CD14-positive monocyte (primary cell): ENCODE results near the gene TIAM2. TPM values are rescaled to one million over a fixed set of nuclear protein-coding genes. Genes with fewer than 3 reads are reported as not detected.

Experiments used
- DNase-seq, 3 donors: peaks; one replicate each; pipeline ENCODE4 v3.0.0-alpha.2; 2011 to 2022
- H2AFZ ChIP-seq: 2 replicates; pipeline ENCODE4 v1.6.0; 2012; ENCODE audit warnings: mild to moderate bottlenecking, low read depth, low read length, inconsistent platforms; ENCODE audit not compliant: insufficient read depth, poor library complexity, severe bottlenecking
- H3K27ac ChIP-seq, 2 donors: 1 replicate in 1 of 2; 2 replicates in 1 of 2; pipeline ENCODE4 v1.5.1; 2012 to 2013; ENCODE audit warnings: low read length in 2 of 2, control low read depth in 1 of 2, inconsistent platforms in 1 of 2, low read depth in 1 of 2, mild to moderate bottlenecking in 1 of 2
- H3K27me3 ChIP-seq, 2 donors: one replicate each; pipeline versions ENCODE4 v1.6.0 to v1.6.1; 2011 to 2013; ENCODE audit warnings: low read length in 2 of 2; ENCODE audit not compliant: control insufficient read depth in 2 of 2, insufficient read depth in 2 of 2
- H3K36me3 ChIP-seq, 2 donors: replicated peaks in 1 of 2; 1 replicate in 1 of 2; 2 replicates in 1 of 2; pipeline versions ENCODE4 v1.5.1 to v1.6.1; 2012 to 2013; ENCODE audit warnings: low read length in 2 of 2, control low read depth in 1 of 2, inconsistent platforms in 1 of 2, mild to moderate bottlenecking in 1 of 2; ENCODE audit not compliant: insufficient read depth in 2 of 2, control insufficient read depth in 1 of 2
- H3K4me1 ChIP-seq, 2 donors: 1 replicate in 1 of 2; 2 replicates in 1 of 2; pipeline versions ENCODE4 v1.5.1 to v1.6.1; 2012 to 2013; ENCODE audit warnings: low read length in 2 of 2, control low read depth in 1 of 2, inconsistent platforms in 1 of 2, mild to moderate bottlenecking in 1 of 2, moderate library complexity in 1 of 2; ENCODE audit not compliant: insufficient read depth in 2 of 2, control insufficient read depth in 1 of 2
- H3K4me2 ChIP-seq: replicated peaks from 2 replicates; pipeline ENCODE3; 2012; ENCODE audit warnings: low read length, moderate library complexity, mild to moderate bottlenecking; ENCODE audit not compliant: poor library complexity, severe bottlenecking; ENCODE audit errors: extremely low read depth
- H3K4me3 ChIP-seq, 3 experiments: fragments of 200-600 bp in 1 of 3; sonication (generic) in 1 of 3; replicated peaks in 1 of 3; 1 replicate in 2 of 3; 2 replicates in 1 of 3; pipeline ENCODE4 v1.5.1; 2011 to 2013; ENCODE audit warnings: low read length in 3 of 3, mild to moderate bottlenecking in 3 of 3, control low read depth in 2 of 3, low read depth in 2 of 3, inconsistent platforms in 1 of 3, moderate library complexity in 1 of 3
- H3K79me2 ChIP-seq: 2 replicates; pipeline ENCODE4 v1.6.0; 2012; ENCODE audit warnings: mild to moderate bottlenecking, control low read depth, inconsistent platforms, low read length, moderate library complexity; ENCODE audit not compliant: insufficient read depth
- H3K9ac ChIP-seq: 2 replicates; pipeline ENCODE4 v1.6.0; 2017; ENCODE audit warnings: low read length, mild to moderate bottlenecking; ENCODE audit not compliant: insufficient read depth, poor library complexity, severe bottlenecking
- H3K9me3 ChIP-seq, 2 donors: replicated peaks in 1 of 2; 1 replicate in 1 of 2; 2 replicates in 1 of 2; pipeline versions ENCODE4 v1.5.1 to v1.6.1; 2012 to 2013; ENCODE audit warnings: low read length in 2 of 2, control low read depth in 1 of 2; ENCODE audit not compliant: control insufficient read depth in 1 of 2, insufficient read depth in 1 of 2
- H4K20me1 ChIP-seq: 2 replicates; pipeline ENCODE4 v1.6.0; 2012; ENCODE audit warnings: mild to moderate bottlenecking, low read length, control low read depth, moderate library complexity; ENCODE audit not compliant: insufficient read depth
- H3K27ac Mint-ChIP-seq, 7 donors: one replicate each; pipeline ENCODE4 v1.8.0; 2020; ENCODE audit warnings: mild to moderate bottlenecking in 7 of 7, mixed read lengths in 7 of 7, moderate library complexity in 6 of 7, inconsistent platforms in 2 of 7
- H3K27me3 Mint-ChIP-seq, 3 donors: one replicate each; pipeline ENCODE4 v1.8.0; 2021 to 2022; ENCODE audit warnings: low read depth in 3 of 3, mild to moderate bottlenecking in 3 of 3, mixed read lengths in 3 of 3, moderate library complexity in 3 of 3, inconsistent platforms in 1 of 3
- H3K36me3 Mint-ChIP-seq, 2 donors: one replicate each; pipeline ENCODE4 v1.8.0; 2020; ENCODE audit warnings: mixed read lengths in 2 of 2, inconsistent platforms in 1 of 2, mild to moderate bottlenecking in 1 of 2
- H3K4me1 Mint-ChIP-seq: one replicate; pipeline ENCODE4 v1.8.0; 2020; ENCODE audit warnings: mild to moderate bottlenecking, mixed read lengths
- H3K4me3 Mint-ChIP-seq, 2 donors: one replicate each; pipeline ENCODE4 v1.8.0; 2020; ENCODE audit warnings: mild to moderate bottlenecking in 2 of 2, mixed read lengths in 2 of 2, moderate library complexity in 1 of 2
- H3K9me3 Mint-ChIP-seq, 7 donors: one replicate each; pipeline ENCODE4 v1.8.0; 2020 to 2022; ENCODE audit warnings: mixed read lengths in 7 of 7, mild to moderate bottlenecking in 6 of 7, moderate library complexity in 6 of 7, inconsistent platforms in 2 of 7
- CTCF ChIP-seq: fragments of 200-600 bp; IDR thresholded peaks from one replicate; pipeline ENCODE4 v1.8.0; 2022; ENCODE audit warnings: antibody characterized with exemption, mild to moderate bottlenecking
- WGBS: methylation state at CpG from one replicate; pipeline ENCODE4 v1.1.5; 2013; ENCODE audit warnings: missing lambda C conversion rate; ENCODE audit not compliant: insufficient coverage; 5-methylcytosine and 5-hydroxymethylcytosine counted together
- intact Hi-C, 2 donors: fragments of 100-400 bp; cut with micrococcal nuclease; formaldehyde crosslinking; loops; one replicate each; pipeline versions ENCODE4 v1.15.0 to v1.15.1; 2023
- polyA plus RNA-seq, 3 donors: library from polyadenylated mRNA; depleted of rRNA in 1 of 3; unstranded in 2 of 3; stranded (reverse) in 1 of 3; fragments of 300-500 nt in 2 of 3; fragments of >200 nt in 1 of 3; fragmentation: Illumina TruSeq in 2 of 3; gene quantifications; 1 replicate in 2 of 3; 2 replicates in 1 of 3; pipeline ENCODE4 v1.2.3, GENCODE V29; 2012 to 2021

TIAM2 gene
- polyA plus RNA-seq, 3 donors, result 0.25 to 4.2 (median 0.67) TPM

- Histone ChIP-seq H3K27ac (no peak overlapping the region), H3K9ac (no peak overlapping the region), H3K79me2 (no peaks in the 10 kb centered on the region), H3K36me3 (no peaks in the 10 kb centered on the region), H3K4me2 (no peak overlapping the region), H3K4me3 (no peak overlapping the region), H4K20me1 (no peaks in the 10 kb centered on the region), H2AFZ (no peak overlapping the region), H3K27me3 (no peaks in the 10 kb centered on the region), H3K4me1 (no peaks in the 10 kb centered on the region), H3K9me3 (no peaks in the 10 kb centered on the region)
- H3K27ac Mint-ChIP-seq, result no peak overlapping the region
- 88% methylated on average over 1 of the region's 3 CpGs for WGBS
- no peak for DNase-seq
- H3K4me3 Mint-ChIP-seq, result no peak overlapping the region
- no peaks in the 10 kb centered on the region for H3K4me1 Mint-ChIP-seq
- peaks cover 2 to 4% (median 3%) of the 10 kb centered on the region in 3 donors for H3K27me3 Mint-ChIP-seq
- TF ChIP-seq CTCF, result no peak
- H3K9me3 Mint-ChIP-seq, result peaks cover 0 to 1% (median 0%) of the 10 kb centered on the region in 7 donors
- H3K36me3 Mint-ChIP-seq, result no peaks in the 10 kb centered on the region
- intact Hi-C loops, result no loop called here
Measured at GRCh38 chr6:155008625-155009024, 13.5 kb downstream of the TIAM2 start.

GRCh38 chr6:155010940-155011339, 15.8 kb downstream of the TIAM2 start:
- Histone ChIP-seq H3K27me3 (no peaks in the 10 kb centered on the region), H3K27ac (no peak overlapping the region), H3K36me3 (no peaks in the 10 kb centered on the region), H3K9ac (no peak overlapping the region), H3K79me2 (no peaks in the 10 kb centered on the region), H3K4me1 (no peaks in the 10 kb centered on the region), H3K9me3 (no peaks in the 10 kb centered on the region), H2AFZ (no peak overlapping the region), H3K4me2 (no peak overlapping the region), H4K20me1 (no peaks in the 10 kb centered on the region), H3K4me3 (no peak overlapping the region)
- no peak for DNase-seq
- no peak for TF ChIP-seq CTCF
- intact Hi-C loops, result no loop called here
- H3K27me3 Mint-ChIP-seq, result peaks cover 1 to 3% (median 2%) of the 10 kb centered on the region in 3 donors
- H3K27ac Mint-ChIP-seq, result peak overlapping the region in 1 of 7 donors; percentile 35
- 94% methylated on average over 3 of the region's 6 CpGs for WGBS
- no peaks in the 10 kb centered on the region for H3K4me1 Mint-ChIP-seq
- peaks cover 0 to 1% (median 0%) of the 10 kb centered on the region in 7 donors for H3K9me3 Mint-ChIP-seq
- no peaks in the 10 kb centered on the region for H3K36me3 Mint-ChIP-seq
- H3K4me3 Mint-ChIP-seq, result no peak overlapping the region
